HepG2 (cell line): ENCODE measurements around the gene FUCA1. TPM values are rescaled to one million over a fixed set of nuclear protein-coding genes. Genes with fewer than 3 reads are reported as not detected.
A peak's percentile ranks its signal among the peaks of the same experiment; 100 is the strongest.

ENCODE experiments used
- AFF4 ChIP-seq: sonication (generic); formaldehyde crosslinking; IDR thresholded peaks from 2 replicates; pipeline ENCODE4 v1.4.0; 2020; ENCODE audit warnings: missing genetic modification reagents
- ATF2 ChIP-seq: sonication (generic); formaldehyde crosslinking; IDR thresholded peaks from 2 replicates; pipeline ENCODE4 v1.4.0; 2020; ENCODE audit warnings: missing genetic modification reagents
- ATF3 ChIP-seq: sonication (generic); formaldehyde crosslinking; IDR thresholded peaks from 2 replicates; pipeline ENCODE4 v1.4.0; 2020; ENCODE audit warnings: missing genetic modification reagents
- IRF1 ChIP-seq: sonication (generic); formaldehyde crosslinking; IDR thresholded peaks from 2 replicates; pipeline ENCODE4 v1.4.0; 2020; ENCODE audit warnings: low read depth, mild to moderate bottlenecking, missing genetic modification reagents
- MTF2 ChIP-seq: sonication (generic); formaldehyde crosslinking; IDR thresholded peaks from 2 replicates; pipeline ENCODE4 v1.5.0; 2020; ENCODE audit warnings: missing genetic modification reagents, borderline replicate concordance
- PATZ1 ChIP-seq: sonication (generic); formaldehyde crosslinking; IDR thresholded peaks from 2 replicates; pipeline ENCODE4 v1.4.0; 2020; ENCODE audit warnings: missing genetic modification reagents
- POLR2A ChIP-seq, 2 experiments: IDR thresholded peaks; 2 replicates each; pipeline ENCODE4 v1.6.1; 2011; ENCODE audit warnings: low read depth in 2 of 2, low read length in 2 of 2, mild to moderate bottlenecking in 1 of 2, moderate library complexity in 1 of 2; ENCODE audit not compliant: insufficient read depth in 1 of 2
- SUZ12 ChIP-seq: fragments of 150-350 bp; IDR thresholded peaks from 2 replicates; pipeline ENCODE4 v1.6.1; 2014; ENCODE audit warnings: low read depth, low read length
- ZBTB38 ChIP-seq: sonication (generic); formaldehyde crosslinking; IDR thresholded peaks from 2 replicates; pipeline ENCODE4 v1.5.1; 2020; ENCODE audit warnings: mild to moderate bottlenecking, missing genetic modification reagents
- ZFP41 ChIP-seq: sonication (generic); formaldehyde crosslinking; IDR thresholded peaks from 2 replicates; pipeline ENCODE4 v1.4.0; 2020; ENCODE audit warnings: mild to moderate bottlenecking, missing genetic modification reagents, borderline replicate concordance
- ZFX ChIP-seq: sonication (generic); formaldehyde crosslinking; IDR thresholded peaks from 2 replicates; pipeline ENCODE4 v1.4.0; 2020; ENCODE audit warnings: mild to moderate bottlenecking, low read depth, missing genetic modification reagents, moderate library complexity
- ZNF326 ChIP-seq: sonication (generic); formaldehyde crosslinking; IDR thresholded peaks from 2 replicates; pipeline ENCODE4 v1.4.0; 2020; ENCODE audit warnings: missing genetic modification reagents, borderline replicate concordance
- ZNF335 ChIP-seq: sonication (generic); formaldehyde crosslinking; IDR thresholded peaks from 2 replicates; pipeline ENCODE4 v1.4.0; 2020; ENCODE audit warnings: missing genetic modification reagents
- ZNF687 ChIP-seq: sonication (generic); formaldehyde crosslinking; IDR thresholded peaks from 2 replicates; pipeline ENCODE4 v1.5.1; 2020; ENCODE audit warnings: mild to moderate bottlenecking, missing genetic modification reagents, moderate library complexity
- polyA plus RNA-seq, 8 experiments: library from polyadenylated mRNA; depleted of rRNA in 3 of 8; stranded (reverse) in 7 of 8; unstranded in 1 of 8; fragments of >200 nt; fragmentation: Illumina TruSeq in 4 of 8; extraction: Trizol in 4 of 8; gene quantifications; 2 replicates each; pipeline versions ENCODE4 v1.2.1 to v1.2.3, GENCODE V29; 2011 to 2016; ENCODE audit warnings: low read depth in 4 of 8, missing spikeins in 1 of 8, mixed read lengths in 1 of 8; ENCODE audit not compliant: insufficient read depth in 1 of 8
- total RNA-seq, 5 experiments: library from RNA; depleted of rRNA; stranded (reverse); fragments of >200 nt; fragmentation: Illumina TruSeq; extraction: Trizol; gene quantifications; 2 replicates each; pipeline ENCODE4 v1.2.3, GENCODE V29; 2016; ENCODE audit warnings: low read depth in 1 of 5

The FUCA1 gene
- total and polyA plus RNA-seq, 2 of the 13 experiments (the other 11 are each of a cell fraction or from before 2014, with no cell fraction given): 32.7 to 33.6 TPM

- TF ChIP-seq PATZ1 (CRISPR knock-in tag): no peak
- TF ChIP-seq ZNF326 (CRISPR knock-in tag): no peak
- no peak for TF ChIP-seq ATF3 (CRISPR knock-in tag)
- TF ChIP-seq POLR2A (IDR thresholded peaks at IDR 0.05; ENCODE audit: insufficient read depth in 1 of 2, low read depth in 2 of 2, low read length in 2 of 2): 0 out of 4 replicates have a peak, but pooled peaks of 1 of the 2 experiments have one; percentile 40
- no peak for TF ChIP-seq ZNF335 (CRISPR knock-in tag)
- no peak for TF ChIP-seq AFF4 (CRISPR knock-in tag)
- TF ChIP-seq MTF2 (CRISPR knock-in tag): no peak
- TF ChIP-seq ZFP41 (CRISPR knock-in tag): no peak
- TF ChIP-seq ATF2 (CRISPR knock-in tag): no peak
- no peak for TF ChIP-seq ZBTB38 (CRISPR knock-in tag)
- 0 out of 2 replicates have a peak, but pooled peaks have one; percentile 23 for TF ChIP-seq ZFX (CRISPR knock-in tag)
- TF ChIP-seq IRF1 (CRISPR knock-in tag): no peak
- TF ChIP-seq ZNF687 (CRISPR knock-in tag): peak; percentile 64
- TF ChIP-seq SUZ12: no peak
Measured at GRCh38 chr1:23837908-23838307, 30.2 kb downstream of the FUCA1 start (continued).
